Measurements from ENCODE around the gene PRKX. TPM values are rescaled to one million over a fixed set of nuclear protein-coding genes. Genes with fewer than 3 reads are reported as not detected.

The PRKX gene
- total and polyA plus RNA-seq, 2 of the 13 experiments (the other 11 are each of a cell fraction or from before 2014, with no cell fraction given), result 0.01 to 0.15 TPM

DNA sequence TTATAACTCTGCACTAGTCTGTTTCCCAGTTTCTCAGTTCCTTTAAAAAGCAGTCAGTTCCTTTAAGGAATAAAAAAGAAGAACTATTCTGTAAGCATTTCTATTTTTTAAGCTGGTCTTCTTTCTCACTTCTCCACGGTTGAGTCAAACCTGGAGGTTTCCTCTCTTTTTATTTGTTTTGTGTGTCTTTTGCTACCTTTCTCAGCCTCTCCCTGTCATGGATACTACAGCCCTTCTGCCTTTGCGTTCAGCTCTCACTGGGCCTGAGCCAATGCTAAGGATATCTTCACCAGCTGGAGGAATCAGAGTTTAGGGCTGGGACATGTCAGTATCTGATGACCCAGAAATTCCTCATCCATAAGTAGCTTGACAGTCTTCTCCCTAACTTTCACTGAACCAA lies 49.7 kb upstream of the PRKX start:
- in situ Hi-C loops (cut with HindIII; ENCODE audit: extremely low pct_ligation_motif_present, low pct_unique_long_range_greater_than_20kb), result no loop called here
- Histone ChIP-seq H3K9ac (ENCODE audit: insufficient read depth, low read depth, low read length) (no peak overlapping the region), H3K4me2 (ENCODE audit: low read depth, low read length) (no peak overlapping the region), H4K20me1 (ENCODE audit: insufficient read depth, low read length) (no peaks in the 10 kb centered on the region), H3K4me1 (ENCODE audit: insufficient read depth, low read length) (no peaks in the 10 kb centered on the region), H3K79me2 (ENCODE audit: insufficient read depth, low read length) (no peaks in the 10 kb centered on the region), H3K27ac (ENCODE audit: extremely low read length, insufficient read depth, low read length) (no peak overlapping the region), H3K36me3 (replicated peaks in 1 of 2; ENCODE audit: control insufficient read depth in 1 of 2, insufficient read depth in 2 of 2, low read length in 2 of 2) (no peaks in the 10 kb centered on the region), H3K9me3 (ENCODE audit: low read length) (no peaks in the 10 kb centered on the region), H2AFZ (ENCODE audit: low read length) (no peak overlapping the region), H3K27me3 (ENCODE audit: control insufficient read depth in 1 of 2, insufficient read depth in 2 of 2, low read length in 2 of 2) (no peaks in the 10 kb centered on the region), H3K4me3 (replicated peaks in 1 of 3; ENCODE audit: insufficient read depth in 1 of 3, low read depth in 2 of 3, low read length in 3 of 3) (no peak overlapping the region)
- no peak for ATAC-seq
- no peak for DNase-seq (ENCODE audit: low spot score)
- no peak for TF ChIP-seq ZNF34 (CRISPR knock-in tag; IDR thresholded peaks at IDR 0.05; ENCODE audit: borderline replicate concordance)
- no peak for TF ChIP-seq SNRNP70 (IDR thresholded peaks at IDR 0.05; ENCODE audit: low read depth, low read length)
- TF ChIP-seq, protein P1, sequence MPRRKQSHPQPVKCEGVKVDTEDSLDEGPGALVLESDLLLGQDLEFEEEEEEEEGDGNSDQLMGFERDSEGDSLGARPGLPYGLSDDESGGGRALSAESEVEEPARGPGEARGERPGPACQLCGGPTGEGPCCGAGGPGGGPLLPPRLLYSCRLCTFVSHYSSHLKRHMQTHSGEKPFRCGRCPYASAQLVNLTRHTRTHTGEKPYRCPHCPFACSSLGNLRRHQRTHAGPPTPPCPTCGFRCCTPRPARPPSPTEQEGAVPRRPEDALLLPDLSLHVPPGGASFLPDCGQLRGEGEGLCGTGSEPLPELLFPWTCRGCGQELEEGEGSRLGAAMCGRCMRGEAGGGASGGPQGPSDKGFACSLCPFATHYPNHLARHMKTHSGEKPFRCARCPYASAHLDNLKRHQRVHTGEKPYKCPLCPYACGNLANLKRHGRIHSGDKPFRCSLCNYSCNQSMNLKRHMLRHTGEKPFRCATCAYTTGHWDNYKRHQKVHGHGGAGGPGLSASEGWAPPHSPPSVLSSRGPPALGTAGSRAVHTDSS (CRISPR knock-in tag; conservative IDR thresholded peaks at IDR 0.05), result no peak
- TF ChIP-seq, protein P2, sequence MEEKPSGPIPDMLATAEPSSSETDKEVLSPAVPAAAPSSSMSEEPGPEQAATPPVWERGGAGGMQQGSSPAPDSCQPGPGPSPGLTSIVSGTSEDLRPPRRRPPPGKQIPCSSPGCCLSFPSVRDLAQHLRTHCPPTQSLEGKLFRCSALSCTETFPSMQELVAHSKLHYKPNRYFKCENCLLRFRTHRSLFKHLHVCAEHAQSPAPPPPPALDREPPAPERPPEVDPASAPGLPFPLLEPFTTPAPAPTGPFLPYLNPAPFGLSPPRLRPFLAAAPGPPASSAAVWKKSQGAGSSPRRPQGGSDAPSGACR (CRISPR knock-in tag; IDR thresholded peaks at IDR 0.05), result no peak
- no peak for TF ChIP-seq ZFYVE20 (CRISPR knock-in tag; IDR thresholded peaks at IDR 0.05; ENCODE audit: borderline replicate concordance, low read depth)
- TF ChIP-seq ZNF180 (CRISPR knock-in tag; IDR thresholded peaks at IDR 0.05; ENCODE audit: borderline replicate concordance, low read depth), result no peak
- TF ChIP-seq ZMYM4 (CRISPR knock-in tag; IDR thresholded peaks at IDR 0.05), result no peak
- TF ChIP-seq, protein P3, sequence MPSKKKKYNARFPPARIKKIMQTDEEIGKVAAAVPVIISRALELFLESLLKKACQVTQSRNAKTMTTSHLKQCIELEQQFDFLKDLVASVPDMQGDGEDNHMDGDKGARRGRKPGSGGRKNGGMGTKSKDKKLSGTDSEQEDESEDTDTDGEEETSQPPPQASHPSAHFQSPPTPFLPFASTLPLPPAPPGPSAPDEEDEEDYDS (CRISPR knock-in tag; IDR thresholded peaks at IDR 0.05), result no peak
- TF ChIP-seq, protein P4, sequence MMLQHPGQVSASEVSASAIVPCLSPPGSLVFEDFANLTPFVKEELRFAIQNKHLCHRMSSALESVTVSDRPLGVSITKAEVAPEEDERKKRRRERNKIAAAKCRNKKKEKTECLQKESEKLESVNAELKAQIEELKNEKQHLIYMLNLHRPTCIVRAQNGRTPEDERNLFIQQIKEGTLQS (CRISPR knock-in tag; IDR thresholded peaks at IDR 0.05), result no peak
- no peak for TF ChIP-seq ZBTB42 (CRISPR knock-in tag; IDR thresholded peaks at IDR 0.05)
- no peak for FAIRE-seq
- intact Hi-C loops (cut with micrococcal nuclease; ENCODE audit: unreplicated experiment), result no loop called here
- ChIA-PET POLR2A (no interaction called here), CTCF (ENCODE audit: low intra/inter-chr PET ratio, low total read pairs) (no interaction called here)
- BruUV-seq (replicated peaks), result no TSS peak
- 0% methylated on average over 2 of the region's 2 CpGs for WGBS (ENCODE audit: low lambda C conversion rate)
